ENCODE results near the gene INPP1.
"Not testable (repeated sequence)": the region's sequence is repeated elsewhere in the genome, so short reads cannot be mapped to it uniquely, and the experiment has no call there.

INPP1 gene

GRCh38 chr2:190343536-190344275 is at the start of gene INPP1:
INPP1 (plus strand) TSS chr2:190343589; CDS start chr2:190360103, 16,514 bp downstream.
- peak; percentile 79 for DNase-seq (ENCODE audit: low spot score)

GRCh38 chr2:190297880-190298279 is 45.5 kb upstream of the INPP1 start:
- not testable (repeated sequence) for DNase-seq (ENCODE audit: low spot score)

- no peak for DNase-seq (ENCODE audit: low spot score)
Measured at GRCh38 chr2:190301032-190301431, 42.4 kb upstream of the INPP1 start.

- no peak for DNase-seq (ENCODE audit: low spot score)
Measured at GRCh38 chr2:190302052-190302451, 41.3 kb upstream of the INPP1 start.

- no peak for DNase-seq (ENCODE audit: low spot score)
Measured at GRCh38 chr2:190303647-190304046, 39.7 kb upstream of the INPP1 start.

- DNase-seq (ENCODE audit: low spot score), result no peak
Measured at GRCh38 chr2:190304404-190304803, 39.0 kb upstream of the INPP1 start.

- DNase-seq (ENCODE audit: low spot score), result no peak
Measured at GRCh38 chr2:190308031-190308430, 35.4 kb upstream of the INPP1 start.

GRCh38 chr2:190311893-190312634 is 31.3 kb upstream of the INPP1 start:
- no peak for DNase-seq (ENCODE audit: low spot score)

- DNase-seq (ENCODE audit: low spot score), result not testable (repeated sequence)
Measured at GRCh38 chr2:190312635-190313025, 30.8 kb upstream of the INPP1 start.

- no peak for DNase-seq (ENCODE audit: low spot score)
Measured at GRCh38 chr2:190313880-190314279, 29.5 kb upstream of the INPP1 start.

GRCh38 chr2:190315273-190315672 is 28.1 kb upstream of the INPP1 start:
- DNase-seq (ENCODE audit: low spot score), result no peak

- DNase-seq (ENCODE audit: low spot score), result no peak
Measured at GRCh38 chr2:190318514-190318913, 24.9 kb upstream of the INPP1 start.

GRCh38 chr2:190318931-190319554 is 24.3 kb upstream of the INPP1 start:
- DNase-seq (ENCODE audit: low spot score), result no peak

- peak; percentile 97 for DNase-seq (ENCODE audit: low spot score)
Measured at GRCh38 chr2:190319555-190320498, 23.6 kb upstream of the INPP1 start, which contains the start of gene HIBCH. HIBCH (minus strand) TSS chr2:190319826; CDS start chr2:190319750, 76 bp downstream.

GRCh38 chr2:190320696-190321095 is 22.7 kb upstream of the INPP1 start:
- no peak for DNase-seq (ENCODE audit: low spot score)

- DNase-seq (ENCODE audit: low spot score), result no peak
Measured at GRCh38 chr2:190323406-190323805, 20.0 kb upstream of the INPP1 start.

GRCh38 chr2:190325588-190325987 is 17.8 kb upstream of the INPP1 start:
- DNase-seq (ENCODE audit: low spot score), result no peak

- DNase-seq (ENCODE audit: low spot score), result no peak
Measured at GRCh38 chr2:190327867-190328572, 15.4 kb upstream of the INPP1 start.

- no peak for DNase-seq (ENCODE audit: low spot score)
Measured at GRCh38 chr2:190328573-190329147, 14.7 kb upstream of the INPP1 start.

- no peak for DNase-seq (ENCODE audit: low spot score)
Measured at GRCh38 chr2:190333395-190333794, 10.0 kb upstream of the INPP1 start.

- DNase-seq (ENCODE audit: low spot score), result no peak
Measured at GRCh38 chr2:190333928-190334327, 9.5 kb upstream of the INPP1 start.

Data from kidney capillary endothelial cell (primary cell).